Stimulated activated CD8-positive, alpha-beta memory T cell treated with anti-CD3 and anti-CD28 coated beads, Interleukin-7, amount 100 ng/mL, for 1 hour (primary cell): Measurements from ENCODE around the gene SHC2.
"Not testable (repeated sequence)": the region's sequence is repeated elsewhere in the genome, so short reads cannot be mapped to it uniquely, and the experiment has no call there.

ENCODE experiments used
- DNase-seq, 2 donors: peaks; one replicate each; pipeline ENCODE4 v3.0.0-alpha.2; 2020; ENCODE audit warnings: low read depth in 2 of 2

Gene SHC2

DNA sequence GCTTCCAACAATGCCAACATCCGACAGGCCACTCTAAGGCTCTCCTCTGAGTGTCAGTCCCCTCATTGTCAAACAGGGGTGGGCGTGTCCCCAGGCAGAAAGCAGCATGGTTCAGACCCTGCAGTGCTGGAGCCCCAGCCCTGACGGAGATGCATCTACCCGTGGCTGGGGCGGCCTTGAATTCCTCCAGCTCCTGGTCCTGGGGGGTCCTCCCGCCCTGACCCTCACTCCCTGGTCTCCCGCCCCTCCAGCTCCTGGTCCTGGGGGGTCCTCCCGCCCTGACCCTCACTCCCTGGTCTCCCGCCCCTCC lies 38.0 kb downstream of the SHC2 start:
- DNase-seq = not testable (repeated sequence)

DNA sequence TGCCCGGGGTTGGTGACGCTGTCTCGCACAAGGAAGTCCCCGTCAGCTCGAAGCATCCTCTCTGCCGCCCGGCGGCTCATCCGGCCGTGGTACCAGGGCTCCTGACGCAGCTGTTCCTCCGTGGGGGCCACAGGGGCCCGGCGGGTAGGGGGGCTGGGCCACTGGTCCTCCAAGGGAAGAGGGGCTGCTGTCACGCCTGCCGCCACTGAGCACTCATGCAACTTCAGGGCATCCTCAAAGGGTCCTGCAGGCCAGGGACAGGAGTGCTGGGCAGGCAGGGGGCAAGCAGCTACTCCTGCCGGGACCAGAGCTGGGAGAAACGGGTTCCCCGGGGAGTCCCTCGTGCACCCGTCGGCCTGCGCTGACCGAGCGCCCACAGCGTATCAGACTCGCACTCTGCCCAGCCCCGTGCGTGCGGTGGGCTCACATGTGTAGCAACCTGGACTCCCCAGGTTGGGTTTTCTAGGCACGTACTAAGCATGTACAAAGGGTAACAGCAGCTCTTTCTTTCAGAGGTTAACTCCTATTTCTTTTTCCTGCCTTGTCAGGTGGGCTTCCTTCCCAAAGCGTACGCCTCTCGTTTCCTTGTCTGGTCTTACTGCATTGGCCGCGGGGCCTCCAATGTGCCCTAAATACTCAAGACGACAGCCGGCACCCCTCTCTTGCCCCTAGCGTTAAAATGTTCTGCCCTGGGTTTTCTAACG lies 38.5 kb downstream of the SHC2 start:
- DNase-seq = no peak

DNA sequence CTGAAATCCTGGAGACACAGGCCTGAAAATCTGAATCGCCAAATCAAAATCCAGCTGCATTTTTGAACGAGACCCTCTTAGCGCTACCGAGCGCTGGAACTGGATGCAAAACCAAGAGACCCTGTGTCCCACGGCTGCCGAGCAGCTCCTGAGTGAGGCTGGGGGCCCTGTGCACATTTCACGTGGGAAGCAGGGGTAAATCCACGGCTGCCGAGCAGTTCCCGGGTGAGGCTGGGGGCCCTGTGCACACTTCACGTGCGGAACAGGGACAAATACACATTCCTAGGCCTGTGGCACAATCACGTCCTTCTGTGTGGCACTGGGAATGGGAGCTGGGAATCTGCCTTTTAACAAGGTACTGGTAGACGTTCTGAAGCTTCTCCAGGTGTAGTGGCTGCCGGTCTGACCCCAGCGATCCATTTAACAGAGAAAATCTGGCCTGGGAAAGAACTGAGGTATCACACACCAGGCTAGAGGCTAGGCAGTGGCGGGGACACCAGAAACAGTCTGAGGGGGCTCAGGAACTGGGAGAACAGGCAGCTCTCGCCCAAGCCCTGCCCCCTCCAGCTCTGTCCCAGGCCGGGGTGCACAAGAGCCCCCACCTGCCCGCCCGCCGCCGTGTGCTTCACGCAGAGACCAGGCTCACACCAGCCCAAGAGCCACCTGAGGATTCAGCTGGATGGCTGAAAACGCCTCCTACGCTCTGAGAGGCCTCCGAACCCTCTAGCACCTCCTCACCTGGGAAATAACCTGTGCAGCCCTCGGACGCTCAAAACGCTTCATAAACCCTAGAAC lies 40.9 kb downstream of the SHC2 start:
- no peak for DNase-seq

GRCh38 chr19:418761-419671 lies 41.8 kb downstream of the SHC2 start:
- no peak for DNase-seq

- DNase-seq = no peak
These were observed 44.4 kb downstream of the SHC2 start for GRCh38 chr19:416416-416815.

DNA sequence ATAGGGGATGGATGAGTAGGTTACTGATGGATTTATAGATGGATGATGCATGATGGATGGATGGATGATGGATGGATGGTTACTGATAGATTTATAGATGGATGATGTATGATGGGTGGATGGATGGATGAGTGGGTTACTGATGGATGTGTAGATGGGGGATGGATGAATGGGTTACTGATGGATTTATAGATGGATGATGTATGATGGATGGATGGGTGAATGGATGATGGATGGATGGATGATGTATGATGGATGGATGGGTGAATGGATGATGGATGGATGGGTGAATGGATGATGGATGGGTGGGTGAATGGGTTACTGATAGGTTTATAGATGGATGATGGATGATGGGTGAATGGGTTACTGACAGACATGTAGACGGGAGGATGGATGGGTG lies 45.5 kb downstream of the SHC2 start:
- DNase-seq = no peak

DNA sequence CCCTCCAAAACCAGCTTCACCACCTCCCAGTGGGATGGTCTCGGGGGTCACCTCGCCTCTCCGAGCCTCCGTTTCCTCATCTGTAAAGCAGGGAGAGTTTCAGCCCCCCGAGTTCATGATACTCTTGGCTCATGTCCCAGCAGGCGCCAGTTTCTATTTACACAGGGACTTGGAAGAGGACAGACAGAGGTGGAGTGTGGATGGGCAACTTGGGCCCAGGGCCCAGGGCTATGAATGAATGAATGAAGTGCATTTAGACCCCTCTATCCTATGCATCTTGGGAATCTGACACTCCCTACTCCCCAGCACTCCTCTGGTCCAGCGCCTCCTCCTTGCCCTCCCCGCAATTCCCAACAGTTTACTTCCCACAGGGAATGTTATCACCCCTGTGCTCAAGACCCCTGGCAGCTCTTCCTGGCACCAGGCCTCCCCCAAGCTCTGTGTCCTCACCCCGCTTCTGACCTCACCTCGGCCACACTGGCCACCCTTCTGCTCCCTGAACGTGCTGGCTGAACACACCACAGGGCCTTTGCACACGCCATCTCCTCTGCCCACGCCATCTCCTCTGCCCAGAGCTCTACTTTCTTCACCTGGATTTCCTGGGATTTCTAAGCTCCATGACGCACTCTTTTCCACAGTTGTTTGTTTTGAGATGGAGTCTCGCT lies 46.9 kb downstream of the SHC2 start:
- DNase-seq = no peak

DNA sequence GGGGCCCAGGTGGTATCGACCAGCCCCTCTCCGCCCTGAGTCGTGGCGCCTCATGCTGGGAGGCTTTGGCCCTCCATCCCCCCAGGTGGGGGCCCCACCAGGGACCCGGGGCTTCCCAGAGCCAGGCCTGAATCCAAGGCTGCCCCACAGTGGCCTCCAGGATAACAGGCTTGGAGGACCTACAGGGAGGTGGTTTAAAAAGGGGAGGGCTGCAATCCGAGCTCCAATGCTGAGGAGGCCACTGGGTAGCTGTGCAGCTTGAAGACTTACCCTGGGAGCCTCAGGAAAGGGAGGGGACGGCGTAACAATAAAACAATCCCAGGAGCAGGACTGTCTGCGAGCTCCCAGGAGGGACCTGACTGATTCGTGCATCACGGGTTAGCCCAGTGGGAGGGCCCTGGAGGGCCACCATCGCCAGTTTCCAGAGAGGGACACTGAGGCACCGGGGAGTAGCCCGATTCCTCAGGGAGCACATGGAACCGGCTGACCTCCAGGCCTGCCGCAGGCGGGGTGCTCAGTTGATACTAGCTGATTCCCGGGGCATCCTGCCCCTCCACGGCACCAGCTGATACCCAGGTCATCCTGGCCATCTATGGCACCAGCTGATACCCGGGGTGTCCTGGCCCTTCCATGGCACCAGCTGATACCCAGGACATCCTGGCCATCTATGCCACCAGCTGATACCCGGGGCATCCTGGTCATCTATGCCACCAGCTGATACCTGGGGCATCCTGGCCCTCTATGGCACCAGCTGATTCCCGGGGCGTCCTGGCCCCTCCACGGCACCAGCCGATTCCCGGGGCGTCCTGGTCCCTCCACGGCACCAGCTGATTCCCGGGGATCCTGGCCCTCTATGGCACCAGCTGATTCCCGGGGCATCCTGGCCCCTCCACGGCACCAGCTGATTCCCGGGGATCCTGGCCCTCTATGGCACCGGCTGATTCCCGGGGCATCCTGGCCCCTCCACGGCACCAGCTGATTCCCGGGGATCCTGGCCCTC lies 48.2 kb downstream of the SHC2 start:
- DNase-seq = no peak

DNA sequence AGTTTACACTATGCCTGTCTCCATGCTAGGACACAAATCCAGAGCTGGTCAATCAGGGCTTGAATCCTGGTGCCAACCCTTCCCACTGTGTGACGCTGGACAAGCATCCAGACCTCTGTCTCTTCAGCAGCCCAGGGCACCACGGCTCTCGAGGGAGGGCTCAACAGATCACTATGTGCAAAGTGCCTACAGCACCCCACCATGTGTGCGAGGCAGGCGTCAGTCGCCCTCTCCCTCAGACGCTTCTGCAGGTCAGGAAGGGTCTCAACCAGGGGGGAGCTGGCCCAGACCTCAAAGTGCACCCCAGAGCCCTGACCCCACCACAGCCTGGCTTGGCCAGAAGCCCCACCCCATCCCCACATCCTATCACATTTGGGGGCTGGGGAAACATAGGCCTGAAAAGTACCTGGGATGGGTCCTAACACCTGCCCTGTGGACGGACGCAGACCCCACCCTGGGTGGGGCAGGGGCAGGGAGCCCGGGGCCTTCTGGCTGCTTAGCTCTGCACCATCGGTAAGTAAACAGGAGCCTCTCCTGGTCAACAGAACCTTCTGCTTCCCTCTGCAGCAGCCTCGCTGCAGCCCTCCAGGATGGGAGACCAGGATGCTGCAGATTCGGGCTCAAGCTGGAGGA lies 49.0 kb downstream of the SHC2 start:
- no peak for DNase-seq

- DNase-seq = not testable (repeated sequence)
These were observed 49.6 kb downstream of the SHC2 start for GRCh38 chr19:411121-411722.

GRCh38 chr19:410243-410781 lies 50.5 kb downstream of the SHC2 start:
- DNase-seq = no peak

DNA sequence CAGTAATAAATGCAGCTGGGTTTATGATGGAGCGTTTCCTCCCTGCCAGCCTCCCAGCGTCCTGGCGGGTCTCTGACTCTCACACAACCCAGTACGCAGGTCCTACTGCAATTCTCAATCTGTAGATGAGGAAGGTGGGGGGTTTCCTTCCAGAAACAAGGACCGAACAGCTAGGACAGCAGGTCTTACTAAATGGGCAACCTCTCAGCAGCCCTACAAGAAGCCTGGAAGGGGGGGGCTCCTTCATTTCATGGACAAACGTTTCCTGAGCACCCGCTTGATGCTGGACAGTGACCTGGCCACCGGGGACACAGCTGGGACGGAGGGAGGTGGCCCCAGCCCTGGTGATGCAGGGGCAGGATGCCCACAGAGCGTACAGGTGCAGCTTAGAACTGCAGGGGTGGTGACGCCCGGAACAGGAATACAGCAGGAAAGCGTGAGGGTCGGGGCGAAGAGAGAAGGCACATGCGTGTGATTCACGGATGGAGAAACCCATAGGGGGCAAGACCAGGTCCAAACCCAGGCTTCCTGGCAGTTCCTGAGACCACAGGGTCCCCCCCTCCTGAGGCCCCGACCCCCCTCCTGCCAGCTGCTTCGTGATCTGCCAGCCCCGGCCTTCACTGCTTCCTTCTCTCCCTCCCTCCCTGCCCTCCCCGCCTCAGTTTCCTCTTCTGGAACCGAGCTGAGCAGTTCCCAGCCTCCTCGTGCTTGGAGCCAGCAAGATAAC lies 51.2 kb downstream of the SHC2 start:
- DNase-seq = no peak

DNA sequence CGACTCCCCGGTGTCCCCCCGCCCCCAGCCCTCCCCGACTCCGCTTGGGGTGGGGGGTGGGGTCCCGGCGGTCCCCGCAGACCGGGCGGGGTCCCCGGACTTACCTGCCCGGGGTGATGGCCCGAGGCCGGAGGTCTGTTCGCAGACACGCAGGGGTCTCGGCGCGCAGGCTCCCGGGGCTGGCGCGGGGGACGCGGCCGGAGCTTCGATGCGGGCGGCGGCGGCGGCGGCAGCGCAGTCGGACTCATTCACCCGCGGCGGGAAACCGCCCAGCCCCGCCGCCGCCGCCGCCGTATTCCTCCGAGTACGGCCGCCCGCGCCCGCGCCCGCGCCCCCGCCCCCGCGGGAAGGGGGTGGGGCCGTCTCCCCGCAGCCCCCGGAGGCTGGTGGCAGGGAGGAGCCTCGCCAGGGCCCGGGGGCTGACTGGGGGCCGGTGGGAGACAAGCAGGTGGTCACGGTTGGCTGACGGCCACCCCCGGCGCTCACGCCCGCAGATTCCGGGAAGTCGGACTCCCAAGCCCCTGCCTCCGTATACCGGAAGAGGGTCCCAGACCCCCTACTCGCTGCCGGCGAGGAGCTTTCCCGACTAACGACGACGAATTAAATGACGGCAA lies 51.8 kb downstream of the SHC2 start, which contains the start of gene C2CD4C:
Gene C2CD4C (minus strand): TSS at position 246 of the 614 bp plus-strand sequence. CDS start 786 bp downstream, outside the sequence.
- no peak for DNase-seq

DNA sequence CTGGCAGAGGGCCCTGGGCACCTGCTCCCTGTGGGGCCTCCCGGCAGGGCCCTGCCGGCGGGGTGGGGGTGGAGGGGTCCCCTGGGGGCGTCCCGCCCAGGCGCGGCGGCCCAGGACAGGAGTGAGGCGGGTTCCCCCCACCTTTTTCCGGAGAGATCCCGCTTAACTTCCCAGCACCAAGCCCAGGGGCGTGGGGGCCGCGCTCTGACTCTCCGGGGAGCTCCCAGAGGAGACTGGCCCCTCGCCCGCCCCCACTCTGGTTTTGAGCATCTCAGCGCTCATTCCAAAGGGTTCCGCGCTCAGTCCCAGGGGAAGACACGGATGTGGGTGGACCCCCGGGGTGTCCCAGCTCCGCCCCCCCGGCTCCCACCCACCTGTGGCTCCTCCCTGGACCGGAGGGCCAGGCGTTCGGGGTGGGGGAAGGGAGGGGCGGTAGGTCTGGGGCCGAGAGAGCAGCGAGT lies 52.4 kb downstream of the SHC2 start:
- DNase-seq = no peak

- DNase-seq = no peak
These were observed 53.1 kb downstream of the SHC2 start for GRCh38 chr19:407511-408440.

DNA sequence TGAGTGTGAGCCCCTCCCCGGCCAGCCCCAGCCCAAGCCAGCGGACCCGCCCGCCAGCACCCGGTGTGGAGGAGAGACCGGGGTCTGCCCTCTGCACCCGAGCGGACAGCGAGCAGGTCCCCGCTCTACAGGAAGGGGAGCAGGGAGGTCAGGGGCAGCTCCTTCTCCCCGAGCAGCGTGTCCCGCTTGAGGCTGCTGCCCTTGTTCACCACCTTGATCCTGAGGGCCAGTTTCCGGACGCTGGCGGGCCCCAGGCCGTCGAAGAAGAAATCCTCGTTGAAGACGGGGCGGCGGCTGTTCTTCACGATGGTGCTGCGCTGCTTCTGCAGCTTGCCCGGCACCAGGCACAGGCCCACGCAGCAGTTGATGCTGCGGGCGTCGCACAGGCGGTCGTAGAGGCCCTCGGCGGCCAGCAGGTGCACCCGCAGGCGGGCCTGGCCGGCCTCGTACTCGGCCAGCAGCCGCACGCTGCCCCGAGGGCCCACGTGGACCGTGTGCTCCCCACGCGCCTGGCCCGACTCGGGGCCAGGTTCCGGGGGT lies 53.8 kb downstream of the SHC2 start:
- DNase-seq = no peak
